ENCODE results near the gene FRMPD3.
A peak's percentile ranks its signal among the peaks of the same experiment; 100 is the strongest.
"Not testable (repeated sequence)": the region's sequence is repeated elsewhere in the genome, so short reads cannot be mapped to it uniquely, and the experiment has no call there.

Gene FRMPD3

DNA sequence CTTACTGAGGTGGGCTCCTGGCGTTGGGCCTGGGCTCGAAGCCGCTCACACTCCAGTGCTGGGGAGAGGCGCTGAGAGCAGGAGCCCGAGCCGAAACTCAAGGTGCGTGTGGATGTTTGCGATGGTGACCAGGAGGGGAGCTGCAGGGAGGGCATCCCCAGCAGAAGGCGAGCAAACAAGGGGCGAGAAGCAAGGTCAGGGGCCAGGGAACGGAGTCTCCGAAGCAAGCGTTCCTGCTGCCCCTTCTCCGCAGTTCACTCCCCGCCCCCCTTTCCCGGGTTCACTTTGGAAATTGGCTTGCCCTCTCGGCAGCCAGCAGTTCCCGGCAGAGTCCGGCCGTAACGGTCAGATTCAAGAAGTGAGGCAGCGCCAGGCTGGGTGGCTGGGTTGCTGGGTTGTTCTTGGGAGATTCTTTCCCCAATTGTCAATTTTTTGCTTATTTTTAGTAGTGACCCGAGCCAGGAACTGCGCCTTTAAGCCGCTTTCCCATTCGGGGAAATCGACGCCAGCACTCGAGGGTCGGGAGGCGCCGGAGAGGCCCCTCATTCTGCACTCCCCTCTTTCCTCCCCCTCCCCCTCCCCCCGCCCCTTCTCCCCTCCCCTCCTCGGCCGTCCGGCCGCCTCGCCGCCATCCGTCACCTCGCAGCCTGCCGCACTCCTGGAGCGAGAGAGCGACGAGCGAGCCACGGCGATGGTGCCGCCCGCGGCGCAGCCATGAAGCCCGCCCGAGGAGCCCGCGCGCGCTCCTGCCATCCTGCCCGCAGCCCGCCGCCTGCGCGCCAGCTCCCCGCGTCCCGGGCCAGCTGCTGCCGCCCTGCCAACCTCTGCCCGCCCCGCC, at the start of gene FRMPD3:
Gene FRMPD3, plus strand, starts transcription at position 655 of the 838 bp plus-strand sequence. CDS start 76,937 bp downstream, outside the sequence.
- no peak for DNase-seq (ENCODE audit: low spot score)

DNA sequence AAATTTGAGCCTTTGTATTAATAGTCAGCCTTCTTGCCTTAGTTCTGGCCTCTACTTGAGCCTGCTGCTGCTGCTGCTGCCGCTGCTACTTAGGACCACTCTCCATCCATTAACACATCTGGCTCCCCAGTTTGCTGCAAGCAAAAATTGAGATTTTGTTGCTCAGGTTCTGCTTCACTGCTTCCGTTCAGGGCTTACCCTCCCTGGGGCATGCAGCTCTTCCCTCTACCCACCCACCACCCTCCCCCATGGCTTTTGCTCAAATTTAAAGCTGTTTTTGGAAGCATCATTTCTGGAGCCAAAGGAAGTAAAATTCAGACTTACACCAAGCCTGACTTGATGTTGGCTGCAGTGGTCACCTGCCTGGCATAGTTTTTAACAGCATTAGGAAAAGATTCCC, 28.9 kb upstream of the FRMPD3 start:
- DNase-seq (ENCODE audit: low spot score): no peak

DNA sequence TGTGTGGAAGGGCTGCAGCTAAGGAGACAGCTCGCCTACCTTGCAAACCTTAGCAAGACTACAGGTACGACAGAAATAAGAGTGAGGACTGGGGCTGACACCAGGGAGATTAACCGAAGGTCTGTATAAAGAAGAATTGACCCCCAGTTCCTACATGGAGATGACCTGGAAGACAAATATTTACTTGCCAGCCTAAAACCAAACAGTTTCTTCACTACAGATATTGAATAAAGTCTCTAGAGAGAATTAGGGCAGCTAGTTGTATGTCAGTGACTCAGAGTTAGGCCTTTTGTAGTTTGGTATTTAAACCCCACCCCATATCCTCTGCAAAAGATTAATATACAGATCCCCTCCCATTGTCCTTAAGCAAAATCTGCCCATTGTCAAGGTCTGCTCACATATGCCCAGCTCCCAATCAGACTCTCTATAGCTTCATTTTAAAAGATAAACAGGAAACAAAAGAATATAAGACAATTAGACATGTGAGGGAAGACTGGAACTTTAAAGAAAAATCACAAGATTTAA, 28.1 kb upstream of the FRMPD3 start:
- DNase-seq (ENCODE audit: low spot score): no peak

DNA sequence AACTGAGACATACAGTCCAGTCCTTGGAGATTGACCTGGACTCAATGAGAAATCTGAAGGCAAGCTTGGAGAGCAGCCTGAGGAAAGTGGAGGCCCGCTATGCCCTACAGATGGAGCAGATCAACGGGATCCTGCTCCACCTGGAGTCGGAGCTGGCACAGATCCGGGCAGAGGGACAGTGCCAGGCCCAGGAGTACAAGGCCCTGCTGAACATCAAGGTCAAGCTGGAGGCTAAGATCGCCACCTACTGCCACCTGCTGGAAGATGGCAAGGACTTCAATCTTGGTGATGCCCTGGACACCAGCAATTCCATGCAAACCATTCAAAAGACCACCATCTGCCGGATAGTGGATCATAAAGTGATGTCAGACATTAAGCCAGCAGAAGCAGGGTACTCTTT, 20.4 kb upstream of the FRMPD3 start:
- DNase-seq (ENCODE audit: low spot score): peak; percentile 34

DNA sequence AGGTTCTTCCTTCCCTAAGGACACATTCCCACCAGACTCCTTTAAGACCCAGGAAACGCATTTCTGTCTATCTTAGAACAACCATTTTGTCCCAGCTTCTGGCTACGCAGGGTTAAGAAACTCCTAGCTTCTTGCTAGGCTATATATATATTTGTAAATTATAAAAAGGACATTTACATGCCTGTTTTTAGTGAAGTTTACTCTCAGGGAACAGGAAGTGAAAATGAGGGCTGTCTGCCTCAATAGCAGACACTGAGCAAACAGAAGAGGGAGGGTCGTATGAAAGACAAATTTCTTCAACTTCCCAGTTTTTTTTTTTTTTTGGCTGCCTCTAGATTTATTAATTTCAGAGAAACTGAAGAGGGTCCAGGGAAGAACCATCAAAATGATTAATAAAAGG, 9.3 kb upstream of the FRMPD3 start:
- no peak for DNase-seq (ENCODE audit: low spot score)

DNA sequence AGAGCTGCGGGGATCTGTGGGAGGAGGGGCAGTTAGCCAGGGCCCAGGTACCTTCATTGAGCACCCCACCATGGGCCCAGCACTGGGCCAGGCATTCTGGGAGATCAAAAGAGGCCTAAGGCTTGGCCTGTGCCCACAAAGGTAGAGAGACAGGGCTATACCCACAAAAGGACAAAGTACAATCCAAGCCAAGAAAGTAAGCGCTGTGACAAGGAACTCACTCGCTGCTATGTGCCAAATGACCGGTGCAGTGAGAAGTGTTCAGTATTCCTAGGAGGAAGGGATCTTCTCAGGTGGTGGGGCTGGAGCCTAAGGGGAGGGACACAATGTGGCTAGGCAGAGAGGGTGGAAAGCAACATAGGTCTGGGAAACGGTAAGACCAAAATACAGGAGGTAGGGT, 8.8 kb upstream of the FRMPD3 start:
- DNase-seq (ENCODE audit: low spot score): no peak

DNA sequence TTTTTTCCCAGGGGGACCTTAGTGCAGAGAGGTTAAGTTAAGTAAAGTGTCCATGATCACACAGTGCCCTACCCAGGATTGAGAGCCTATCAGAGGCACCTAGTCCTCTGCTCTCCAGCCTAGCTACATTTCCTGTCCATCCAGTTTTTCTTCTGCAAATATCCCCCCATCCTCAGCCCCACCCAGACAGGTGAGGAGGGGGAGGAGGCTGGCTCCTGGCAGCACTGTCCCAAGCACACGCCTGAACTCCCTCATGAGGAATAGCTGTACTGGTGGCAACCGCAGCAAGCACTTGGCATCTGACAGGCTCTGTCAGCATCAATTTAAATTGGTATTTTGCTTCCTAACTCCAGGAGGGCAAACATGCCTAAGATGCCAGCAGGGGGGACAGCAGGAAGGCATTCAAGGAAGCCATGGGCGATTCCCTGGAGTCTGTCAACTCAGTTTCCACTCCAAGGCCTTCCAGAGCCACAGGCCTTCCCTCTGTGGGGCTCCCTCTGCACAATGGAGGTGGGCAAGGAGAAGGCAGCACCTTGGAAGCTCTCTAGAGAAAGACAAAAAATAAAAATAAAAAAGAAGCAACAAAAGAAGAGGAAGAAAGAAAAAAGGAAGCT, 6.4 kb upstream of the FRMPD3 start:
- no peak for DNase-seq (ENCODE audit: low spot score)

DNA sequence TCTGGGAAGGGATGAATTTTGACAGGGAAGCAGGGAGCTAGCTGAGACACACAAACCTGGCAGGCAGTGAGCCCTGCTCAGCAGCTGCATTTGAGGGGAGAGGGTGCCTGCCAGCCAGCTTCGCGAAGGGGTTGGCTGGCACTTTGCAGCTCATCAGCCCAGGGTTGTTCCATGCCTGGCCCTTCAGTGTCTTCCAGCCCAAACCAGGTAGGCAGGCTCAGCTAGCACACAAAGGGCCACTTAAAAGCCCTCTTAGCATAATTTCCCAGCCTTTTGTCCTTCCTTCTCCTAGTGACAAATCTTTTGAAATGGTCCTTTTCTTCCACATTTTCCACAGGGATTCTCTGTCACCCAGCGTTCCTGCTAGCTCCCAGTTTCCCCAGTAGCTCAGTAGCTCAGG, 4.3 kb upstream of the FRMPD3 start:
- DNase-seq (ENCODE audit: low spot score): no peak

DNA sequence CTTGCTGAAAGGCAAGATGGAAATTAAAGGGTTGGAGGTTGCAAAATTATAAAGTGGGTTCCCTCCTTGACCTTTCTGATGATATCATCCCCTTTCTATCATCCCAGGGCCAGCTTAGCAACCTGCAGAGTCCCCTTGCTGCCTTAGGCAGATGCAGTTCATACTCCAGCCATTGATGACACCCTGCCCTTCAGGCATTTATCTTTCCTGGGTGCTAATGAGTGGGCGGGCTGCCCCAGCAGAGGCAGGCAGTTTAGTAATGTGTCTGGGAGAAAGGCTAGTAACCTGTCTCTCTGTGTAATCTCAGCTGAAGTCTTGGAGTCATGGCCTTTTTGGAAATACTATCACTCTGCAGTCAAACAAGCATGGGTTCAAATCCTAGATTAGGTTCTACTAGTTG, 3.8 kb upstream of the FRMPD3 start:
- no peak for DNase-seq (ENCODE audit: low spot score)

DNA sequence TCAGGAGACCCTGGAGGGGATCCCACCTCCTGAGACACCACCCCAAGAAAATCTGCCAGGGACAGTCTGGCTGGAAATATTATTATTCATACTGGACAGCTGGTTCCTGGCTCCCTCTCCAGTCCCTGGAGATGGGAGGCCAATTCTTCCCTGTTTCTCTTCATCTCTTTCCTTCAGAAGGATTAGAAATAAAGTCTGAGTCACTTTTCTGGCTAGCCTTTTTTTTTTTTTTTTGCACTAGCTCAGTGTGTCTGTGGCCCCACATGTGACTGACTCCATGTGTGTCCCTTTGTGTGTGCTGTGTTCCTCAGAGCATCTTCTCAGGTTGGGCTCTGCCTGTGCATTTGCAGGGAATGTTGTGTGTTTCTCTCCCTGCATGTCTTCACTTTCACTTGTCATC, 1.8 kb upstream of the FRMPD3 start:
- no peak for DNase-seq (ENCODE audit: low spot score)

DNA sequence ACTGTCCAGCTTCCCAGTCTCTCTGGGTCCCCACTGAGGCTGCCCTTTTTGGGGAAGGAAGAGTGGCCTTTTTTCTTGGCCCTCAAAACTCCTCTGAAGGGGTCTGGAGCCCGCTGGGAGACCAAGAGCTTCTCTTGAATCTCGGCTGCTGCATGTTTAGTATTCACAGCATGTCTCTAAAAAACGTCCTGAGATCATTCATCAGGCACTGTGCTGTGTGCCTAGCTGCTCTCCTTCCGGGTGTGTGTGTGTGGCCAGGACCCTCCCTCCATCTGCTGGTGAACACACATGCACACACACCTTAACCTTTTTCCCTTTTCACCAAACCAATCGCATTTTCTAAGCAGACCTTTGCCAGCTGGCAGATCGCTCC, 841 bp upstream of the FRMPD3 start:
- DNase-seq (ENCODE audit: low spot score): no peak

DNA sequence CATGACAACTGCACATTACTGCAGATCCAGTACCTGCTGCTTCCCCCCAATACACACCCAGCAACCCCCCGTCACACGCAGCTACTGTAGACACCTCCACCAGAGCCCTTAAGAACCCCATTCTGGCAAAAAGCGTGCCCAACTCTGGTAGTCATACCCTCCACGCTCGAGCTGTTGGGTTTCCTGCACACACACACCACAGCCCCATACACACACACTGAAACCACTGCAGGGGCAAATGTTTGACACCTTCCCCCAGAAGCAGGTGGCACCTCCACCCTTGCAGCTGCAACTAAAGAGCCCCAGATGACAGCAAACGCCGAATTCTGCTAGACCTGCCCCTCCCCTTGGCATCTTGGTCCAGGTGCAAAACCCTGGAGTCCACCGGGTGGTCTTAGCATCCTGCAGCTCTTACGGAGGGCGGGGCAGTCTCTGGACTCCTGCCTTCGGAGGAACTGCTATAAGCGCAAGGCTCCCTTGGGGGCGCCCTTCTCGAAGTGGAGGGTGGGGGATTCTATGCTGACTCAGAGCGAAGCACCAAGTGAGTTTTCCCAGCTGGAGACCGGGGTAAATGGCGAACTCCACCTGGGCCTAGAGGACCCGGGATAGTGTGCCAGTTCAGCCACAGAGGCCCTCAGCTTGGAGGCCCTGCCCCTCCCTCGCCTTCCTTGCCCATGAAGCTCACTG, 1.5 kb downstream of the FRMPD3 start:
- DNase-seq (ENCODE audit: low spot score): no peak

DNA sequence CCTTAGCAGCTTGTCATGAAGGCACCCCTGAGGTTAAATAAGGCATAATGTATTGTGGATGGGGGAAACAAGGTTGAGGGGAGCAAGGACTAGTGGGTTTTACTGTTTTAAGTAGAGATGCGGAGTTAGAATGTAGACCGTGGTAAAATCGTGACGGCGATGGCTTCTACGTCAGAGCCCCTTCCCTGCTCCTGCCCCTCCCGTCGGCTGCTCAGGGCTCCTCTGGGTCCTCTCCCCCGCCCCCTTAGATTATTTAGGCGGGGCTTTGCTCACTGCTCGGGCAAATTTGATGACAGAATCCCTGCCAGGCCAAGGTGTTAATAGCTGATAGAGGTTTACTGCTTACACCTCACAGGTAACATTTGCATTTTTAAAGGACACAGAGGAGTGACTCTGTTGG, 2.3 kb downstream of the FRMPD3 start:
- no peak for DNase-seq (ENCODE audit: low spot score)

DNA sequence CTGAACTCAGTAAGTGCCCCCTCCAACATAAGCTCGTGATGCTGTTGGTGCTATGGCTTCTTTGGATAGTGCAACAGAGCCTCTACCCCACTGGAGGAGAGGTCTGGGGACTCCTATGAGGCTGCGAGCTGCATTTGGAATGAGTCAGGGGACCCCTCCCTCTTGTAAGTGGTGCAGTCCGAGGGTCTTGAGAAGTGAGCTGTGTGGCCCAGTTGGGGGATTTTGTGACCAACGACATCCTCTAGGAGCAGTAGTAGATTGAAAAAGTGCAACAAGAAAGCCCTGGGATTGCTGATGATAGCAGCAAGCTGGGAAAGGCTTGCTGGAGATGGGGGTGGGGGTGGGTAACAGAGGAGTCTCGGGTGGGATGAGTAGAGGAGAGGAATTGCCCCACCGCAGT, 3.1 kb downstream of the FRMPD3 start:
- DNase-seq (ENCODE audit: low spot score): no peak

DNA sequence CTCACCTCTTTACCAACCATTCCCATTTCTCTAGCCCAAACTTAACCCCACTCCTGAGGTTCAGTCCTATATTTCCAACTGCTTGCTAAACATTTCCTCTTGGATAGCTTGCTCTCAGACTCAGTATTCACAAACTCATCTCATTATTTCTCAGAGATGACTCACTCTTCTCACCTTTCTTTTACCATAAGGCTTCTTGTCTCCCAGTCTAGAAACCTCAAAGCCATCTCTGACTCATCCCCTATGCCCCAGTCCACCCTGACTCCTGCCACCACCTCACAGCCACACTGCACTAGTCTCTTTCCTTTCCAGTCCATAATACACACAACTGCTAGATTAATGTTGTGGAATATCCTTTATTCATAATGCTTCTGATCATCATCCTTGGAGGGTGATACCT, 4.8 kb downstream of the FRMPD3 start:
- peak; percentile 34 for DNase-seq (ENCODE audit: low spot score)

DNA sequence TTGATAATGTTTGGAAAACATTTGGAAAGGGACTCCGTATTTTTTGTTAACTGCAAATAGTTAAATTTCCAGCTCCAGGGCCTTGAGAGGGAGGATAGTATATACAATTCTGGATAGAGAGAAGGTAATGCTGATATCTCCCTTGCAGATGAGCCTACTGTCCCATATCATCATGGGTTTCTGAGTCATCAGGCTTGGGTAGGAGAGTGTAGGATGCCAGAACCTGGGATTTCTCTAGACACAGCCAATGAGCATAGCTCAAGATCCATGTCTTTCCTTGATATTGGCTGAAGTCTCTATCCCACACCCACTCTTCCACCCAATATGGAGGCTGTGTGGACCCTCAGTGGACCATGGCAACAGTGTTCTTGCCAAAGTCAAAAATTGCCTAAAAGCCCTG, 7.8 kb downstream of the FRMPD3 start:
- no peak for DNase-seq (ENCODE audit: low spot score)

DNA sequence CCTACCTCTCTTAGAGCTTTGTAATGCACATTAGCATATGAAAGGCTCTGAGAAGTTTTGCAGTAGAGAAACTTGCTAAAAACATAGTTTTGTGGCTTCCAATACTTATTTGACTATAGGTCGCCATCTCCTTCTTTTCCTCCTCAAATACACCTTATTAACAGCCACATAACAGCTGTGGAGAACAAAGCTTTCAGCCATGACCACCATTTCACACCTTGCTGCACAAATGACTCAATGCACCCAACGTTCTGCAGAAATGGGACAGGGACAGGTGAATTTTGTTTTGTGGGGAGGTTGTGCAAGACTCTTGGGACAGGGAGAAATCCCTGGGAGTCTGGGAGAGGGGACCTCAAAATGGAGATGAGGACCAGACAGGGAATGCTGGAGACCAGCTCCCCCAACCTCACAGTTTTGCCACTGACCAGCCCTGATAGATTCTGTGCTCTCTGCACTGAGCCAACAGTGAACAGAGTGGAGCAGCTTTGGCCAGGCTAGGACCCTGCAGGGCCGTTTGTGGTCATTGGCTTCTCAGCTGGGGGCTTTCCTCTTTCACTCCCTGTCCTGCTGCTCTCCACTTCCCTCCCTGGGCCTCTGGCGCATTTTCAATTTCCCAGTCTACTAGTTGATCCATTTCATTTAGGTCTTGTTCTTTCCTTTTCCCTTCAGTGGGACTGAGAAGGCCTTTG, 16.6 kb downstream of the FRMPD3 start:
- no peak for DNase-seq (ENCODE audit: low spot score)

DNA sequence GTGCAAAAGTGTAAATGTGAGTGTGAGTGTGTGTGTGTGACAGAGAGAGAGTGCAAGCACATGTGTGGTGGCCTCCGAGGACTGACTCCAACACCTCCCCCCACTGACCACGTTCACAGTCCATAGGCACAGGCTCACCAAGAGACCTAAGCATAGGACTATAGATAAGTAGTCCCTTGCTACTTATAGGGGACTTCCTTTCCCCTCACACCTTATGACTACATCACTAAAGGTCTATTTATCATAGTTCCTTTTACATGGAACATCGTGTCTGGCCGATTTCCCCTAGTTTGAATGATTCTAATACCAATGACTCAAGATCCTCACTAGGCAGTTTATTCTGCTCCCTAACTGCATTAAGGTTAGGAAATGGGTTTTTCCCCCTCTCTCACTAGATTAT, 17.8 kb downstream of the FRMPD3 start:
- DNase-seq (ENCODE audit: low spot score): no peak

DNA sequence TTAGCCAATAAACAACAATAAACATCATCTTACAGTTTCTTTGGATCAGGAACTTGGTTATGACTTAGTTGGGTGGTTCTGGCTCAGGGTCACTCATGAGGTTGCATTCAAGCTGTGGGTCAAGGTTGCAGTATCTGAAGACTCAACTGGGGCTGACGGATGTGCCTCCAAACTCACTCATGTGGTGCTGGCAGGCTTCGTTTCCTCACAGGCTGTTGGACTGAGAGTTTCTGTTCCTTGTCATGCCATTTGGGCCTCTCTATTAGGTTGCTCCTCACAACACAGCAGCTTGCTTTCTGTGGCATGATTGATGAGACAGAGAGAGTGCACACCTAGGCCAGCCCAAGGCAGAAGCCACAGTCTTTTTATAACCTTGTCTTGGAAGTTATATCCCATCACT, 20.7 kb downstream of the FRMPD3 start:
- DNase-seq (ENCODE audit: low spot score): no peak

DNA sequence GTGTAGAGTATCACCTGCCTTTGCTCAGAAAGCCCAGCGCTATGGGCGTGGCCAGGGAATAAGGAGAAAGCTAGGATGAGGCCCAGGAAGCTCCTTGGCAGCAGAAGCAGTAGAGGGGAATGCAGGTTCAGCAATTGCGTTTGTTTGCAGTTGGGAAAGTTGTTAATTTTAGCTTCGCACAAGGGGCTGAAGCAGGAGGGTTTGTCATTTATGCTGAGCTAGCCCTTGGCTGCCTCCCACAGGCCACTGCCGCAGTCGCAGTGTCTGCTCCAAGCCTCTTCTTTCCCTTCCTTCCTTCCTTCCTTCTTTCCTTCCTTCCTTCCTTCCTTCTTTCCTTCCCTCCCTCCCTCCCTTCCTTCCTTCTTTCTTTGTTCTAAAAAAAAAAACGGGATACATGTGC, 21.5 kb downstream of the FRMPD3 start:
- DNase-seq (ENCODE audit: low spot score): no peak

DNA sequence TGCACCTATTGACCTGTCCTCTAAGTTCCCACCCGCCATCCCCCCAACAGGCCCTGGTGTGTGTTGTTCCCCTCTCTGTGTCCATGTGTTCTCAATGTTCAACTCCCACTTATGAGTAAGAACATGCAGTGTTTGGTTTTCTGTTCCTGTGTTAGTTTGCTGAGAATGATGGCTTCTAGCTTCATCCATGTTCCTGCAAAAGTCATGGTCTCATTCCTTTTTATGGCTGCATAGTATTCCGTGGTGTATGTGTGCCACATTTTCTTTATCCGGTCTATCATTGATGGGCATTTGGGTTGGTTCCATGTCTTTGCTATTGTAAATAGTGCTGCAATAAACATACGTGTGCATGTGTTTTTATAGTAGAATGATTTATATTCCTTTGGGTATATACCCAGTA, 22.0 kb downstream of the FRMPD3 start:
- DNase-seq (ENCODE audit: low spot score): not testable (repeated sequence)

DNA sequence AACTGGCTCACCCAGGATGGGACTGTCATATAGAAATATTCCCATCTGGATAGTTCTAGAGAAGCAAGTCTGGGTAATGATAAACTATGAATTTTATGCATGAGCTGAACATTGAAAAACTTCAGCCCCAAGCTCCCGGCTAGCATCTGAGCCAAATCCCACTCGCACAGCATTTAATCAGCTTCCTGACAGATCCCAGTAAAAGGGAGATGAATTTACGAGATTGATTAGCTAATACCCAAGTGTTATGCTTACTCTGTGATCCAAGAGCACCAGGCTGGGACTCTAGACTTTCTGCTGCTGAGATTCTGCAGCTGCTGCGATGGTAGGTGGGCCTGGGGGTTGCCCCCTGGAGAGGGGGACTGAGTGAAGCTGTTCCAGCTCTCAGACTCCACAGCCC, 28.0 kb downstream of the FRMPD3 start:
- no peak for DNase-seq (ENCODE audit: low spot score)

All from RKO (cell line).